GM18511 (cell line): ENCODE measurements around the gene TPD52L1.
"Not testable (repeated sequence)": the region's sequence is repeated elsewhere in the genome, so short reads cannot be mapped to it uniquely, and the experiment has no call there.

Experiments
- ATAC-seq: cut with Tn5 transposase; IDR thresholded peaks from one replicate; pipeline ENCODE4 v1.9.1; 2021; ENCODE audit warnings: mild to moderate bottlenecking, moderate library complexity; ENCODE audit not compliant: unreplicated experiment

TPD52L1 gene

GRCh38 chr6:125264476-125264875, 110.9 kb downstream of the TPD52L1 start:
- no peak for ATAC-seq

- no peak for ATAC-seq
These were observed 114.4 kb downstream of the TPD52L1 start for GRCh38 chr6:125267806-125268523.

- ATAC-seq: no peak
These were observed 115.2 kb downstream of the TPD52L1 start for GRCh38 chr6:125268765-125269164.

- no peak for ATAC-seq
These were observed 115.9 kb downstream of the TPD52L1 start for GRCh38 chr6:125269328-125269985.

GRCh38 chr6:125270380-125270779, 116.8 kb downstream of the TPD52L1 start:
- ATAC-seq: no peak

GRCh38 chr6:125271486-125272159, 118.0 kb downstream of the TPD52L1 start:
- no peak for ATAC-seq

GRCh38 chr6:125273251-125273650, 119.7 kb downstream of the TPD52L1 start:
- ATAC-seq: no peak

GRCh38 chr6:125273965-125274364, 120.4 kb downstream of the TPD52L1 start:
- ATAC-seq: no peak

GRCh38 chr6:125274935-125275334, 121.4 kb downstream of the TPD52L1 start:
- no peak for ATAC-seq

GRCh38 chr6:125275779-125276178, 122.2 kb downstream of the TPD52L1 start:
- no peak for ATAC-seq

GRCh38 chr6:125277838-125278237, 124.3 kb downstream of the TPD52L1 start:
- ATAC-seq: no peak

GRCh38 chr6:125279961-125280360, 126.4 kb downstream of the TPD52L1 start:
- ATAC-seq: no peak

GRCh38 chr6:125280370-125281035, 126.9 kb downstream of the TPD52L1 start:
- not testable (repeated sequence) for ATAC-seq

GRCh38 chr6:125282470-125282869, 128.9 kb downstream of the TPD52L1 start:
- not testable (repeated sequence) for ATAC-seq

GRCh38 chr6:125285353-125285752, 131.8 kb downstream of the TPD52L1 start:
- ATAC-seq: no peak

- no peak for ATAC-seq
These were observed 132.4 kb downstream of the TPD52L1 start for GRCh38 chr6:125285936-125286335.

GRCh38 chr6:125287718-125288117, 134.1 kb downstream of the TPD52L1 start:
- ATAC-seq: no peak

- ATAC-seq: no peak
These were observed 140.0 kb downstream of the TPD52L1 start for GRCh38 chr6:125293587-125293986.

- ATAC-seq: no peak
These were observed 140.5 kb downstream of the TPD52L1 start for GRCh38 chr6:125294036-125294435.

- no peak for ATAC-seq
These were observed 141.4 kb downstream of the TPD52L1 start for GRCh38 chr6:125294925-125295324.

GRCh38 chr6:125296471-125296870, 142.9 kb downstream of the TPD52L1 start:
- no peak for ATAC-seq
